HG02623 (cell line): ENCODE data around the gene NCAM1.
"Not testable (repeated sequence)": the region's sequence is repeated elsewhere in the genome, so short reads cannot be mapped to it uniquely, and the experiment has no call there.

ENCODE experiments used
- ATAC-seq: cut with Tn5 transposase; IDR thresholded peaks from one replicate; pipeline ENCODE4 v1.9.1; 2021; ENCODE audit warnings: moderate library complexity; ENCODE audit not compliant: unreplicated experiment

The NCAM1 gene

GRCh38 chr11:113021111-113021510 is 59.9 kb downstream of the NCAM1 start:
- ATAC-seq = no peak

- ATAC-seq = no peak
These were observed 61.0 kb downstream of the NCAM1 start for GRCh38 chr11:113022262-113022661.

GRCh38 chr11:113023228-113023627 is 62.0 kb downstream of the NCAM1 start:
- ATAC-seq = no peak

GRCh38 chr11:113023986-113024385 is 62.8 kb downstream of the NCAM1 start:
- no peak for ATAC-seq

- ATAC-seq = no peak
These were observed 65.6 kb downstream of the NCAM1 start for GRCh38 chr11:113026778-113027177.

- ATAC-seq = no peak
These were observed 73.4 kb downstream of the NCAM1 start for GRCh38 chr11:113034576-113034975.

GRCh38 chr11:113035708-113036107 is 74.5 kb downstream of the NCAM1 start:
- no peak for ATAC-seq

- no peak for ATAC-seq
These were observed 82.5 kb downstream of the NCAM1 start for GRCh38 chr11:113043698-113044097.

- ATAC-seq = no peak
These were observed 83.9 kb downstream of the NCAM1 start for GRCh38 chr11:113045146-113045545.

GRCh38 chr11:113046866-113047265 is 85.6 kb downstream of the NCAM1 start:
- no peak for ATAC-seq

- no peak for ATAC-seq
These were observed 87.9 kb downstream of the NCAM1 start for GRCh38 chr11:113048820-113049768.

- not testable (repeated sequence) for ATAC-seq
These were observed 91.8 kb downstream of the NCAM1 start for GRCh38 chr11:113053042-113053441.

- no peak for ATAC-seq
These were observed 95.8 kb downstream of the NCAM1 start for GRCh38 chr11:113057038-113057437.

- ATAC-seq = no peak
These were observed 98.3 kb downstream of the NCAM1 start for GRCh38 chr11:113059548-113059947.

GRCh38 chr11:113065330-113065729 is 104.1 kb downstream of the NCAM1 start:
- ATAC-seq = no peak

- ATAC-seq = no peak
These were observed 111.1 kb downstream of the NCAM1 start for GRCh38 chr11:113072237-113072858.

GRCh38 chr11:113073290-113073953 is 112.2 kb downstream of the NCAM1 start:
- no peak for ATAC-seq

GRCh38 chr11:113075586-113076095 is 114.4 kb downstream of the NCAM1 start:
- no peak for ATAC-seq

- no peak for ATAC-seq
These were observed 116.2 kb downstream of the NCAM1 start for GRCh38 chr11:113077379-113077778.

- ATAC-seq = no peak
These were observed 121.2 kb downstream of the NCAM1 start for GRCh38 chr11:113082341-113082955.

GRCh38 chr11:113083571-113083970 is 122.4 kb downstream of the NCAM1 start:
- no peak for ATAC-seq
